SK-N-SH (cell line): ENCODE data around the gene CD209. TPM values are rescaled to one million over a fixed set of nuclear protein-coding genes. Genes with fewer than 3 reads are reported as not detected.

ENCODE experiments used
- CTCF ChIA-PET: fragments of 300-600, 350-600 bp; formaldehyde crosslinking; extraction: SDS; loops from one replicate; lab custom pipeline; 2021; lab: Yijun Ruan, JAX
- POLR2A ChIA-PET: fragments of 350-600 bp; sonication (Branson Sonifier 250); formaldehyde crosslinking; extraction: SDS; loops from one replicate; lab custom pipeline; 2020; ENCODE audit warnings: antibody characterized with exemption, inconsistent platforms; lab: Yijun Ruan, JAX
- DNase-seq: peaks from one replicate; pipeline ENCODE4 v3.0.0; 2012
- H2AFZ ChIP-seq: fragments of 200-600 bp; sonication (generic); 2 replicates; pipeline ENCODE4 v1.8.1; 2016; ENCODE audit warnings: antibody characterized with exemption, mild to moderate bottlenecking, low read depth
- H3F3A ChIP-seq: fragments of 200-600 bp; sonication (generic); replicated peaks from 2 replicates; pipeline ENCODE3; 2016; ENCODE audit warnings: antibody characterized with exemption, mild to moderate bottlenecking; ENCODE audit not compliant: insufficient read depth
- H3K27ac ChIP-seq, 2 experiments: fragments of 200-500 bp in 1 of 2; fragments of 200-600 bp in 1 of 2; sonication (Bioruptor generic) in 1 of 2; sonication (generic), shearing (Covaris generic) in 1 of 2; 2 replicates each; pipeline versions ENCODE4 v1.5.1 to v1.6.1; 2014 to 2016; ENCODE audit warnings: low read depth in 2 of 2, inconsistent platforms in 1 of 2, low read length in 1 of 2, mild to moderate bottlenecking in 1 of 2, mixed read lengths in 1 of 2
- H3K27me3 ChIP-seq: fragments of 200-600 bp; sonication (generic), shearing (Covaris generic); 2 replicates; pipeline ENCODE4 v1.6.1; 2016; ENCODE audit warnings: mixed run types; ENCODE audit not compliant: insufficient read depth
- H3K36me3 ChIP-seq, 2 experiments: fragments of 200-500 bp in 1 of 2; fragments of 200-600 bp in 1 of 2; sonication (Bioruptor generic) in 1 of 2; sonication (generic) in 1 of 2; replicated peaks in 1 of 2; 2 replicates each; pipeline versions ENCODE3 to v1.5.1; 2014 to 2016; ENCODE audit warnings: low read length in 1 of 2, mild to moderate bottlenecking in 1 of 2; ENCODE audit not compliant: insufficient read depth in 2 of 2, control insufficient read depth in 1 of 2
- H3K4me1 ChIP-seq, 2 experiments: fragments of 200-500 bp in 1 of 2; fragments of 200-600 bp in 1 of 2; sonication (Bioruptor generic) in 1 of 2; sonication (generic), shearing (Covaris generic) in 1 of 2; 2 replicates each; pipeline versions ENCODE4 v1.5.1 to v1.6.1; 2014 to 2016; ENCODE audit warnings: low read depth in 1 of 2, low read length in 1 of 2, mixed run types in 1 of 2; ENCODE audit not compliant: insufficient read depth in 2 of 2, control insufficient read depth in 1 of 2
- H3K4me2 ChIP-seq: fragments of 200-600 bp; sonication (generic), shearing (Covaris generic); 2 replicates; pipeline ENCODE4 v1.6.1; 2017; ENCODE audit warnings: mixed run types
- H3K4me3 ChIP-seq, 2 experiments: fragments of 200-500 bp in 1 of 2; fragments of 200-600 bp in 1 of 2; sonication (Bioruptor generic) in 1 of 2; sonication (generic), shearing (Covaris generic) in 1 of 2; 2 replicates each; pipeline versions ENCODE4 v1.5.1 to v1.8.1; 2014 to 2016; ENCODE audit warnings: low read depth in 2 of 2, inconsistent platforms in 1 of 2, low read length in 1 of 2, mild to moderate bottlenecking in 1 of 2, mixed read lengths in 1 of 2, moderate library complexity in 1 of 2
- H3K79me2 ChIP-seq: fragments of 200-600 bp; sonication (generic); 2 replicates; pipeline ENCODE4 v1.8.1; 2017; ENCODE audit warnings: mild to moderate bottlenecking; ENCODE audit not compliant: insufficient read depth
- H3K9ac ChIP-seq: fragments of 200-600 bp; sonication (generic); 2 replicates; pipeline ENCODE4 v1.6.1; 2017; ENCODE audit warnings: mixed run types
- H3K9me2 ChIP-seq: fragments of 200-600 bp; sonication (generic); 2 replicates; pipeline ENCODE4 v1.6.1; 2017; ENCODE audit warnings: mixed run types
- H3K9me3 ChIP-seq: fragments of 200-600 bp; sonication (generic); 2 replicates; pipeline ENCODE4 v1.6.1; 2017; ENCODE audit warnings: mixed run types, mild to moderate bottlenecking, moderate library complexity
- H4K20me1 ChIP-seq: fragments of 200-600 bp; sonication (generic); 2 replicates; pipeline ENCODE4 v1.6.1; 2017; ENCODE audit warnings: mild to moderate bottlenecking, mixed run types; ENCODE audit not compliant: insufficient read depth
- CHD2 ChIP-seq: fragments of 150-350 bp; IDR thresholded peaks from 2 replicates; pipeline ENCODE4 v1.6.1; 2018; ENCODE audit warnings: low read length; ENCODE audit not compliant: partially characterized antibody
- FOXM1 ChIP-seq: IDR thresholded peaks from 2 replicates; pipeline ENCODE4 v1.4.0; 2012; ENCODE audit warnings: low read depth, mild to moderate bottlenecking
- GABPA ChIP-seq: IDR thresholded peaks from 2 replicates; pipeline ENCODE4 v1.4.0; 2012; ENCODE audit warnings: low read depth, mild to moderate bottlenecking
- IRF3 ChIP-seq: fragments of 150-350 bp; IDR thresholded peaks from 2 replicates; pipeline ENCODE4 v1.6.1; 2016; ENCODE audit warnings: mild to moderate bottlenecking, low read depth, low read length
- JUND ChIP-seq: IDR thresholded peaks from 2 replicates; pipeline ENCODE4 v1.4.0; 2012
- MEF2A ChIP-seq: IDR thresholded peaks from 2 replicates; pipeline ENCODE4 v1.4.0; 2012; ENCODE audit warnings: low read depth, borderline replicate concordance
- MXI1 ChIP-seq: IDR thresholded peaks from 2 replicates; pipeline ENCODE4 v1.6.1; 2012; ENCODE audit warnings: mild to moderate bottlenecking, low read depth, low read length, improper control_type of control experiment
- NFIC ChIP-seq: IDR thresholded peaks from 2 replicates; pipeline ENCODE4 v1.4.0; 2012; ENCODE audit warnings: borderline replicate concordance
- POLR2AphosphoS5 ChIP-seq: IDR thresholded peaks from 2 replicates; pipeline ENCODE4 v1.6.1; 2012; ENCODE audit warnings: low read depth, low read length
- RAD21 ChIP-seq: IDR thresholded peaks from 2 replicates; pipeline ENCODE4 v1.6.1; 2012; ENCODE audit warnings: mild to moderate bottlenecking, low read length
- RCOR1 ChIP-seq: fragments of 150-350 bp; IDR thresholded peaks from 2 replicates; pipeline ENCODE4 v1.6.1; 2017; ENCODE audit warnings: antibody characterized with exemption, low read length
- RXRA ChIP-seq: IDR thresholded peaks from 2 replicates; pipeline ENCODE4 v1.4.0; 2012; ENCODE audit warnings: low read depth, mild to moderate bottlenecking, borderline replicate concordance
- SMC3 ChIP-seq: IDR thresholded peaks from 2 replicates; pipeline ENCODE4 v1.6.1; 2012; ENCODE audit warnings: low read depth, low read length, improper control_type of control experiment
- TAF1 ChIP-seq: IDR thresholded peaks from 2 replicates; pipeline ENCODE4 v1.6.1; 2012; ENCODE audit warnings: low read depth, mild to moderate bottlenecking, low read length, moderate library complexity, borderline replicate concordance
- TCF12 ChIP-seq: IDR thresholded peaks from 2 replicates; pipeline ENCODE4 v1.4.0; 2012
- WGBS: methylation state at CpG from one replicate; pipeline ENCODE4 v1.1.6; 2017; ENCODE audit warnings: low lambda C conversion rate; 5-methylcytosine and 5-hydroxymethylcytosine counted together
- polyA plus RNA-seq, 3 experiments: library from polyadenylated mRNA; depleted of rRNA; stranded (reverse); fragments of >200 nt; gene quantifications; 2 replicates each; pipeline ENCODE4 v1.2.3, GENCODE V29; 2012

The CD209 gene
- polyA plus RNA-seq, 1 of the 3 experiments (the other 2 are of a cell fraction), result not detected

- no peaks in the 10 kb centered on the region for H3K36me3 ChIP-seq
- peaks cover 90% of the 10 kb centered on the region for H3K27me3 ChIP-seq
- no peak overlapping the region for H3K4me2 ChIP-seq
- no peaks in the 10 kb centered on the region for H3K4me1 ChIP-seq
- H2AFZ ChIP-seq, result no peak overlapping the region
- TF ChIP-seq CHD2 (no peak), RAD21 (no peak), NFIC (no peak), IRF3 (no peak), TAF1 (no peak)
- 41% methylated on average over 9 of the region's 12 CpGs for WGBS
- H4K20me1 ChIP-seq, result no peaks in the 10 kb centered on the region
- H3K9me3 ChIP-seq, result no peaks in the 10 kb centered on the region
- H3K79me2 ChIP-seq, result no peaks in the 10 kb centered on the region
- H3K4me3 ChIP-seq, result no peak overlapping the region
- H3K9me2 ChIP-seq, result no peaks in the 10 kb centered on the region
- CTCF ChIA-PET, result interaction anchor here (2.5 kb wide), 1 partner anchor 21 kb away, joined by 10 read pairs; the partner anchor contains the start of gene TRAPPC5
- DNase-seq, result no peak
- no peak overlapping the region for H3K27ac ChIP-seq
- H3K9ac ChIP-seq, result no peak overlapping the region
- no peaks in the 10 kb centered on the region for H3F3A ChIP-seq
- POLR2A ChIA-PET, result no interaction called here
These were observed 46.2 kb downstream of the CD209 start for GRCh38 chr19:7701049-7701653.

GRCh38 chr19:7699417-7700401 is 47.6 kb downstream of the CD209 start:
- Histone ChIP-seq H3K9ac (no peak overlapping the region), H4K20me1 (no peaks in the 10 kb centered on the region), H3K4me3 (no peak overlapping the region), H3K27ac (no peak overlapping the region), H3K79me2 (no peaks in the 10 kb centered on the region), H2AFZ (no peak overlapping the region), H3K4me2 (no peak overlapping the region), H3K27me3 (peaks cover 89% of the 10 kb centered on the region), H3F3A (no peaks in the 10 kb centered on the region), H3K36me3 (no peaks in the 10 kb centered on the region), H3K9me2 (no peaks in the 10 kb centered on the region), H3K4me1 (no peaks in the 10 kb centered on the region), H3K9me3 (no peaks in the 10 kb centered on the region)
- no peak for TF ChIP-seq JUND
- no peak for TF ChIP-seq SMC3
- no peak for TF ChIP-seq FOXM1
- TF ChIP-seq RXRA, result no peak
- TF ChIP-seq MXI1, result no peak
- no peak for TF ChIP-seq POLR2AphosphoS5
- no peak for TF ChIP-seq TCF12
- no peak for TF ChIP-seq IRF3
- no peak for TF ChIP-seq RCOR1
- no peak for TF ChIP-seq GABPA
- TF ChIP-seq MEF2A, result no peak
- DNase-seq, result no peak
- 28% methylated on average over 15 of the region's 15 CpGs for WGBS
- CTCF ChIA-PET, result interaction anchor here (2.5 to 3.0 kb wide), 2 partner anchors 19 kb away, joined by 10 to 13 read pairs; partner anchors contain the start of gene TRAPPC5
- POLR2A ChIA-PET, result no interaction called here
